ENCODE measurements around the gene ALPL. TPM values are rescaled to one million over a fixed set of nuclear protein-coding genes. Genes with fewer than 3 reads are reported as not detected.

ALPL gene
- polyA plus RNA-seq, 1 donor from 2014 or later, result 0.42 TPM

DNA sequence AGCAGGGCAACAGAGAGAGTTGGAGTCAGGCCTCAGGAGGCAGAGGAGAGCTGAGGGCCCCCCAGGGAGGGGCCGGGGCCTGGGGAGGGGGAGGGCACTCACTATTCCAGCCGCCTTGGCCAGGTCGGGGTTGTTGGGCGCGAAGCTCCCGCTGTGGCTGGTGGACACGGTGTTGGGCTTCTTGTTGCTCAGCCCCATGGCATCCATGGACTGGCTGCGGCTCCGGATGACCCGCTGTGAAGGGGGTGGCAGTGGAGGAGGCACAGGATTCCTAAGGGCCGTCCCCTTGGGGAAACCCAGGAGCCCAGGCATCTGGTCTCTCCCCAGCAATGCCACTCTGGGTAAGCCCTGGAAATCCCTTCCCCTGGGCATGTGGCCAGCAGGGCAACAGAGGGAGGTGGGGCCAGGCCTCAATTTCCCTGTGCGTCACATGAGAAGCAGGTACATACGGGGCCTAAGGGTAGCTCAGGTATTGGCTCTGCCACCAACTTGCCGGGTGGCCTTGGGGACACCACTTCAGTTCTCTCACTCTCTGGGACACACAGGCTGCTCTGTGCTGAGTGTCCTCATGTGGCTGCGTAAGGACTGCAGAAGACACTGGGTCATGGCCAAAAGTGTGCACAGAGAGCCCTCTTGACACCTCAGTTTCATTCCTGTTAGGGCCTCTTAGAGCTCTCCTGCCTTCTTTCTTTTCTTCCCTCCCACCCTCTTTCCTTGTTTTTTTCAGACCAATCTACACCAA is 96.9 kb downstream of the ALPL start:
- no peaks in the 10 kb centered on the region for H3K9me2 ChIP-seq (ENCODE audit: insufficient read depth, low read length)
- no peak overlapping the region for H3K4me2 ChIP-seq (ENCODE audit: low read length)
- no peaks in the 10 kb centered on the region for H4K20me1 ChIP-seq (ENCODE audit: insufficient read depth)
- no peaks in the 10 kb centered on the region for H3K27me3 ChIP-seq (ENCODE audit: insufficient read depth, low read depth, low read length)
- no peaks in the 10 kb centered on the region for H3K36me3 ChIP-seq (ENCODE audit: insufficient read depth, low read length)
- H3K79me2 ChIP-seq (replicated peaks; ENCODE audit: insufficient read depth, low read length), result no peaks in the 10 kb centered on the region
- no peaks in the 10 kb centered on the region for H3F3A ChIP-seq (ENCODE audit: insufficient read depth, low read length, poor library complexity, severe bottlenecking)
- no peak overlapping the region for H3K27ac ChIP-seq (ENCODE audit: low read length)
- TF ChIP-seq RAD21 (conservative IDR thresholded peaks at IDR 0.05) (no peak), SMC3 (conservative IDR thresholded peaks at IDR 0.05; ENCODE audit: poor library complexity) (no peak), REST (IDR thresholded peaks at IDR 0.05; ENCODE audit: borderline replicate concordance) (no peak), TAF1 (IDR thresholded peaks at IDR 0.05; ENCODE audit: low read depth) (no peak), MXI1 (conservative IDR thresholded peaks at IDR 0.05; ENCODE audit: poor library complexity, severe bottlenecking) (no peak), EP300 (conservative IDR thresholded peaks at IDR 0.05; ENCODE audit: poor library complexity, severe bottlenecking) (no peak), CTCF (IDR thresholded peaks at IDR 0.05; ENCODE audit: poor library complexity, severe bottlenecking) (no peak), POLR2AphosphoS5 (IDR thresholded peaks at IDR 0.05) (no peak), EZH2 (IDR thresholded peaks at IDR 0.05; ENCODE audit: borderline replicate concordance, insufficient read depth, low read length, poor library complexity, severe bottlenecking) (no peak)
- H2AFZ ChIP-seq (ENCODE audit: low read depth, low read length), result no peak overlapping the region
- H3K4me3 ChIP-seq (ENCODE audit: low read length), result no peak overlapping the region
- H3K9me3 ChIP-seq (ENCODE audit: low read length), result no peaks in the 10 kb centered on the region
- no peak overlapping the region for H3K9ac ChIP-seq (ENCODE audit: low read length)

- H3K4me2 ChIP-seq (ENCODE audit: low read length), result no peak overlapping the region
- H3K4me3 ChIP-seq (ENCODE audit: low read length), result no peak overlapping the region
- H3K27ac ChIP-seq (ENCODE audit: low read length), result no peak overlapping the region
- H3K79me2 ChIP-seq (replicated peaks; ENCODE audit: insufficient read depth, low read length), result no peaks in the 10 kb centered on the region
- no peaks in the 10 kb centered on the region for H3K9me2 ChIP-seq (ENCODE audit: insufficient read depth, low read length)
- no peak for TF ChIP-seq MXI1 (conservative IDR thresholded peaks at IDR 0.05; ENCODE audit: poor library complexity, severe bottlenecking)
- TF ChIP-seq TAF1 (IDR thresholded peaks at IDR 0.05; ENCODE audit: low read depth), result no peak
- TF ChIP-seq CTCF (IDR thresholded peaks at IDR 0.05; ENCODE audit: poor library complexity, severe bottlenecking), result no peak
- TF ChIP-seq EP300 (conservative IDR thresholded peaks at IDR 0.05; ENCODE audit: poor library complexity, severe bottlenecking), result no peak
- TF ChIP-seq REST (IDR thresholded peaks at IDR 0.05; ENCODE audit: borderline replicate concordance), result no peak
- no peak for TF ChIP-seq RAD21 (conservative IDR thresholded peaks at IDR 0.05)
- H3K27me3 ChIP-seq (ENCODE audit: insufficient read depth, low read depth, low read length), result no peaks in the 10 kb centered on the region
- H3K36me3 ChIP-seq (ENCODE audit: insufficient read depth, low read length), result no peaks in the 10 kb centered on the region
- no peak overlapping the region for H2AFZ ChIP-seq (ENCODE audit: low read depth, low read length)
- H3K9me3 ChIP-seq (ENCODE audit: low read length), result no peaks in the 10 kb centered on the region
- H3F3A ChIP-seq (ENCODE audit: insufficient read depth, low read length, poor library complexity, severe bottlenecking), result no peaks in the 10 kb centered on the region
- no peaks in the 10 kb centered on the region for H4K20me1 ChIP-seq (ENCODE audit: insufficient read depth)
- no peak overlapping the region for H3K9ac ChIP-seq (ENCODE audit: low read length)
Observed at GRCh38 chr1:21607549-21608529, 98.6 kb downstream of the ALPL start.

All from neural cell (in vitro differentiated cells).